GM11168 (cell line): ENCODE results near the gene PAK4.
"Not testable (repeated sequence)": the region's sequence is repeated elsewhere in the genome, so short reads cannot be mapped to it uniquely, and the experiment has no call there.

ENCODE experiments used
- in situ Hi-C: fragments of 300-500 bp; cut with MboI; formaldehyde crosslinking; loops from one replicate; pipeline ENCODE4 v1.12.0; 2022; ENCODE audit warnings: low sequenced_read_pairs; ENCODE audit not compliant: unreplicated experiment

PAK4 gene

GRCh38 chr19:39200066-39200802 is 74.6 kb downstream of the PAK4 start:
- in situ Hi-C loops: no loop called here

- in situ Hi-C loops: no loop called here
These were observed 75.2 kb downstream of the PAK4 start for GRCh38 chr19:39200803-39201115.

- in situ Hi-C loops: no loop called here
These were observed 77.4 kb downstream of the PAK4 start for GRCh38 chr19:39202998-39203355.

GRCh38 chr19:39203372-39204341 is 78.1 kb downstream of the PAK4 start, which contains the start of gene SYCN:
Gene SYCN (minus strand): TSS chr19:39204263. CDS start chr19:39204254, 9 bp downstream.
- in situ Hi-C loops: no loop called here

GRCh38 chr19:39205449-39205764 is 79.8 kb downstream of the PAK4 start:
- in situ Hi-C loops: no loop called here

- in situ Hi-C loops: no loop called here
These were observed 80.5 kb downstream of the PAK4 start for GRCh38 chr19:39206122-39206521.

- in situ Hi-C loops: no loop called here
These were observed 81.8 kb downstream of the PAK4 start for GRCh38 chr19:39207293-39207836.

- in situ Hi-C loops: no loop called here
These were observed 82.7 kb downstream of the PAK4 start for GRCh38 chr19:39208175-39208795.

GRCh38 chr19:39209196-39209595 is 83.6 kb downstream of the PAK4 start:
- in situ Hi-C loops: no loop called here

GRCh38 chr19:39211731-39212374 is 86.3 kb downstream of the PAK4 start:
- in situ Hi-C loops: no loop called here

- in situ Hi-C loops: no loop called here
These were observed 86.8 kb downstream of the PAK4 start for GRCh38 chr19:39212375-39212742.

- in situ Hi-C loops: not testable (repeated sequence)
These were observed 89.7 kb downstream of the PAK4 start for GRCh38 chr19:39215323-39215722.

GRCh38 chr19:39217094-39217493 is 91.5 kb downstream of the PAK4 start:
- in situ Hi-C loops: no loop called here

GRCh38 chr19:39218230-39219007 is 92.8 kb downstream of the PAK4 start:
- in situ Hi-C loops: no loop called here

GRCh38 chr19:39219108-39219507 is 93.5 kb downstream of the PAK4 start:
- in situ Hi-C loops: not testable (repeated sequence)

- in situ Hi-C loops: no loop called here
These were observed 98.2 kb downstream of the PAK4 start for GRCh38 chr19:39223703-39224279.

GRCh38 chr19:39224910-39225309 is 99.3 kb downstream of the PAK4 start:
- in situ Hi-C loops: no loop called here
